PC-9 (cell line): ENCODE data around the gene WRNIP1. TPM values are rescaled to one million over a fixed set of nuclear protein-coding genes. Genes with fewer than 3 reads are reported as not detected.

Experiments used
- BruUV-seq: library from RNA; stranded (reverse); fragments of 400-500 nt; replicated peaks from 2 replicates; lab custom pipeline; 2021; lab: Mats Ljungman, UMichigan
- CTCF ChIA-PET: fragments of 300-600 bp; sonication (Branson Sonifier 250); formaldehyde crosslinking; loops from one replicate; lab custom pipeline; 2022; ENCODE audit warnings: antibody characterized with exemption; lab: Charles Lee
- POLR2A ChIA-PET: fragments of 300-600 bp; sonication (Branson Sonifier 250); formaldehyde crosslinking; loops from one replicate; lab custom pipeline; 2022; ENCODE audit warnings: antibody characterized with exemption; ENCODE audit not compliant: unreplicated experiment; lab: Charles Lee
- DNase-seq, 2 experiments: peaks; one replicate each; pipeline versions ENCODE4 v3.0.0 to v3.0.0-alpha.2; 2015 to 2022; ENCODE audit warnings: mixed read lengths in 1 of 2
- H2AFZ ChIP-seq: fragments of 200-600 bp; sonication (generic); 2 replicates; pipeline ENCODE4 v1.8.1; 2017; ENCODE audit warnings: antibody characterized with exemption
- H3F3A ChIP-seq: fragments of 200-600 bp; sonication (generic); 2 replicates; pipeline ENCODE4 v1.8.1; 2017; ENCODE audit warnings: antibody characterized with exemption, mild to moderate bottlenecking, low read depth; ENCODE audit not compliant: insufficient read depth
- H3K27ac ChIP-seq: fragments of 200-600 bp; sonication (generic); 2 replicates; pipeline ENCODE4 v1.6.1; 2016; ENCODE audit warnings: mixed run types
- H3K27me3 ChIP-seq: fragments of 200-600 bp; sonication (generic); 2 replicates; pipeline ENCODE4 v1.6.1; 2016; ENCODE audit warnings: low read depth, mixed run types; ENCODE audit not compliant: insufficient read depth
- H3K36me3 ChIP-seq: fragments of 200-600 bp; sonication (generic); 2 replicates; pipeline ENCODE4 v1.6.1; 2016; ENCODE audit warnings: low read depth, mixed run types
- H3K4me1 ChIP-seq: fragments of 200-600 bp; sonication (generic); replicated peaks from 2 replicates; pipeline ENCODE4 v1.6.1; 2016; ENCODE audit warnings: mixed run types; ENCODE audit not compliant: insufficient read depth
- H3K4me2 ChIP-seq: fragments of 200-600 bp; sonication (generic); 2 replicates; pipeline ENCODE4 v1.6.1; 2017; ENCODE audit warnings: mixed run types
- H3K4me3 ChIP-seq: fragments of 200-600 bp; sonication (generic); 2 replicates; pipeline ENCODE4 v1.6.1; 2016; ENCODE audit warnings: mixed run types
- H3K79me2 ChIP-seq: fragments of 200-600 bp; sonication (generic); 2 replicates; pipeline ENCODE4 v1.6.1; 2017; ENCODE audit warnings: low read depth, mixed run types
- H3K9me2 ChIP-seq: fragments of 200-600 bp; sonication (generic); 2 replicates; pipeline ENCODE4 v1.8.1; 2017; ENCODE audit warnings: mild to moderate bottlenecking; ENCODE audit not compliant: insufficient read depth
- H3K9me3 ChIP-seq: fragments of 200-600 bp; sonication (generic); 2 replicates; pipeline ENCODE4 v1.8.1; 2016; ENCODE audit warnings: low read depth; ENCODE audit not compliant: insufficient read depth
- H4K20me1 ChIP-seq: fragments of 200-600 bp; sonication (generic); 2 replicates; pipeline ENCODE4 v1.8.1; 2017; ENCODE audit not compliant: insufficient read depth
- EZH2 ChIP-seq: fragments of 200-600 bp; sonication (generic); IDR thresholded peaks from 2 replicates; pipeline ENCODE4 v1.8.0; 2017; ENCODE audit warnings: antibody characterized with exemption, low read depth
- intact Hi-C: fragments of 100-400 bp; cut with micrococcal nuclease; formaldehyde crosslinking; loops from one replicate; pipeline ENCODE4 v1.10.0; 2022; ENCODE audit not compliant: unreplicated experiment
- total RNA-seq: library from RNA; stranded (reverse); gene quantifications from 2 replicates; pipeline ENCODE4 v1.2.3, GENCODE V29; 2021
- TF ChIP-seq, protein P1 (sequence below): fragments of 200-600 bp; sonication (generic); conservative IDR thresholded peaks from 2 replicates; pipeline ENCODE4 v1.6.1; 2017; ENCODE audit warnings: mixed run types, antibody characterized with exemption, mild to moderate bottlenecking, moderate library complexity

The WRNIP1 gene
- total RNA-seq, 1 experiment from 2014 or later, result 61.4 TPM

DNA sequence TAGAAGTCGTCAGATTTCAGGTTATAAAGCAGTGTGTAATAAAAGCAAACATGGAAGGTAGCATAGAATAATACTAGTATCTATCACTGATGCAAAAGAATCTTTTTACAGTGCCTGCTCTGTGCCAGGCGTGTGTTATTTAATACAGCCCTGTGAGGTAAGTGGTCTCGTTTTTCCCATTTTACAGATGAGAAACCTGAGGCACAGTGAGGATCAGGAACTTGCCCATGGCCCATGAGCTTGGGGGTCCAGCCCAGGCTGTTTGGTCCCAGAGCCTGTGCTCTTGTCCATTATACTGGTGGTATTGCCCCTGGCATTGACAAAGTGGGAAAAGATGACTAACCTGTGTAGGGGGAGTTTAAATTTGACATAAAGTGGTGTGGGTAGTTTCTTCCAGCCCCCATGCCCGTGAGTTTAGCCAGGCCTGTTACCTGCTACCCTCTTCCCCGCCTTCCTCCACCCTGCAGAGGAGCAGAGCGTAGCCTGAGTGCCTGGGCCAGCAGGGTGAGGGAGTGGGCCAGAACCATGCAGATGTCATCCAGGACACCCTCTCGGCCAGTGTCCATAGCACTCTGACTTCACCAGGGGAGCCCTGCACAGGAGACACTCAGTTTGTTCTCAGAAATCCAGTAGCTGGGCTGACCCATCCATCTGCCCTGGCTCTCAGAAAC, 16.6 kb downstream of the WRNIP1 start:
- H3K4me1 ChIP-seq, result no peaks in the 10 kb centered on the region
- no peak overlapping the region for H2AFZ ChIP-seq
- no peaks in the 10 kb centered on the region for H3K27me3 ChIP-seq
- H3K9me2 ChIP-seq, result no peaks in the 10 kb centered on the region
- H3K4me3 ChIP-seq, result no peak overlapping the region
- H3K9me3 ChIP-seq, result no peaks in the 10 kb centered on the region
- ChIA-PET CTCF (no interaction called here), POLR2A (no interaction called here)
- DNase-seq, result no peak
- H3K27ac ChIP-seq, result no peak overlapping the region
- TF ChIP-seq, protein P1, sequence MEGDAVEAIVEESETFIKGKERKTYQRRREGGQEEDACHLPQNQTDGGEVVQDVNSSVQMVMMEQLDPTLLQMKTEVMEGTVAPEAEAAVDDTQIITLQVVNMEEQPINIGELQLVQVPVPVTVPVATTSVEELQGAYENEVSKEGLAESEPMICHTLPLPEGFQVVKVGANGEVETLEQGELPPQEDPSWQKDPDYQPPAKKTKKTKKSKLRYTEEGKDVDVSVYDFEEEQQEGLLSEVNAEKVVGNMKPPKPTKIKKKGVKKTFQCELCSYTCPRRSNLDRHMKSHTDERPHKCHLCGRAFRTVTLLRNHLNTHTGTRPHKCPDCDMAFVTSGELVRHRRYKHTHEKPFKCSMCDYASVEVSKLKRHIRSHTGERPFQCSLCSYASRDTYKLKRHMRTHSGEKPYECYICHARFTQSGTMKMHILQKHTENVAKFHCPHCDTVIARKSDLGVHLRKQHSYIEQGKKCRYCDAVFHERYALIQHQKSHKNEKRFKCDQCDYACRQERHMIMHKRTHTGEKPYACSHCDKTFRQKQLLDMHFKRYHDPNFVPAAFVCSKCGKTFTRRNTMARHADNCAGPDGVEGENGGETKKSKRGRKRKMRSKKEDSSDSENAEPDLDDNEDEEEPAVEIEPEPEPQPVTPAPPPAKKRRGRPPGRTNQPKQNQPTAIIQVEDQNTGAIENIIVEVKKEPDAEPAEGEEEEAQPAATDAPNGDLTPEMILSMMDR, result no peak
- TF ChIP-seq EZH2, result no peak
- H3F3A ChIP-seq, result no peaks in the 10 kb centered on the region
- no peaks in the 10 kb centered on the region for H4K20me1 ChIP-seq
- no peak overlapping the region for H3K4me2 ChIP-seq
- intact Hi-C loops, result no loop called here
- H3K36me3 ChIP-seq, result no peaks in the 10 kb centered on the region
- BruUV-seq, result no TSS peak
- peaks cover 17% of the 10 kb centered on the region for H3K79me2 ChIP-seq

DNA sequence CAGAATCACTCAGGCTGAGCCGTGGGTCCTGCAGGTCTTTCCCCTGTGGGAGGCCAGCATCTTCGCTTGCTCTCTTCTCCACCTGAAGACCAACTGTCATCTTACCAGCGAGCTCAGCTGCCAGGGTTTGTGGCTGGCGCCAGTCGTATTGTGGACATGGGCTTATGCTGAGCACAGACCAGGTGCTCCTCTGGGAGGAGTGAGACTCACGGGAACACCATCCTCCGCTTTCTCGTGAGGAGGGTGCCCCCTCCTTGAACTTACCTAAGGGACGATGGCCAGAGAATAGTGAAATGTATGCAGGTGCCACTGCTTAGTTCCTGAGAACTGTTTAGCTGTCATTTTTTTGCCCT, 17.1 kb downstream of the WRNIP1 start:
- ChIA-PET POLR2A (interaction anchor here (0.6 kb wide), 1 partner anchor 120 kb away, joined by 3 read pairs; no protein-coding TSS in a partner anchor), CTCF (no interaction called here)
- Histone ChIP-seq H3K79me2 (peaks cover 12% of the 10 kb centered on the region), H3K27me3 (no peaks in the 10 kb centered on the region), H3K4me3 (no peak overlapping the region), H2AFZ (no peak overlapping the region), H3K9me3 (no peaks in the 10 kb centered on the region), H3K36me3 (no peaks in the 10 kb centered on the region), H3K4me2 (no peak overlapping the region), H3K27ac (no peak overlapping the region), H3F3A (no peaks in the 10 kb centered on the region), H4K20me1 (no peaks in the 10 kb centered on the region), H3K9me2 (no peaks in the 10 kb centered on the region), H3K4me1 (no peaks in the 10 kb centered on the region)
- TF ChIP-seq, protein P1, result no peak
- no peak for TF ChIP-seq EZH2
- no peak for DNase-seq
- BruUV-seq, result no TSS peak
- intact Hi-C loops, result no loop called here

GRCh38 chr6:2782825-2783187, 17.6 kb downstream of the WRNIP1 start:
- H3K9me3 ChIP-seq, result no peaks in the 10 kb centered on the region
- H4K20me1 ChIP-seq, result no peaks in the 10 kb centered on the region
- H3K27me3 ChIP-seq, result no peaks in the 10 kb centered on the region
- H3K79me2 ChIP-seq, result peaks cover 8% of the 10 kb centered on the region
- H3K4me1 ChIP-seq, result no peaks in the 10 kb centered on the region
- H3F3A ChIP-seq, result no peaks in the 10 kb centered on the region
- H2AFZ ChIP-seq, result no peak overlapping the region
- ChIA-PET CTCF (no interaction called here), POLR2A (interaction anchor here (0.6 kb wide), 2 partner anchors 120 to 143 kb away, joined by 3 read pairs; no protein-coding TSS in a partner anchor)
- TF ChIP-seq, protein P1, result no peak
- TF ChIP-seq EZH2, result no peak
- H3K27ac ChIP-seq, result no peak overlapping the region
- no peaks in the 10 kb centered on the region for H3K9me2 ChIP-seq
- intact Hi-C loops, result no loop called here
- no peak overlapping the region for H3K4me3 ChIP-seq
- BruUV-seq, result no TSS peak
- no peak for DNase-seq
- no peaks in the 10 kb centered on the region for H3K36me3 ChIP-seq
- H3K4me2 ChIP-seq, result no peak overlapping the region
